Measurements from ENCODE around the gene WDFY2. TPM values are rescaled to one million over a fixed set of nuclear protein-coding genes. Genes with fewer than 3 reads are reported as not detected.
A peak's percentile ranks its signal among the peaks of the same experiment; 100 is the strongest.

Gene WDFY2
- total and polyA plus RNA-seq, 12 donors = 2.4 to 7.5 (median 5.5) TPM

DNA sequence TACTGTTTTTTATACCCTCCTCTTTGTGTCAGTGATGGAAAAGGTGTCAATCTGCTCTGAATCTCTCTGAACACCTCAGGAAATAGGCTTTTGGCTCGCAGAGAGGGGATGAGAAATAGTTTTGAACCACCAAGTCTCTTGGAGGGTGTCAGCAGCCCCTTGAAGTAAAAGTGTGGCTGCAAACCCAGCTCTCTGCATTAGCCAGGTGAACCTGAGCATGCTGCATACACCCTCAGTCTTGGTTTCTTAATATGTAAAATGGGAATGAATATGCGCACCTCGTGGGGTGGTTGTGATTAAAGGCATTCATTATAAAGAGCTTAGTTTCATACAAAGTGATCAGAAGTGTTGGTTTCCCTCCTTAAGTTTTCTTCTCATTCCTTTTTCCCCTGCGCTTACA, 221.1 kb downstream of the WDFY2 start:
- intact Hi-C loops (cut with DNase I) = loop anchor here in 3 of 10 donors (10.0 kb wide), 1 partner anchor 221 kb away; the partner anchor contains the start of gene WDFY2 (in 3 of the 3)
- Histone ChIP-seq H3K36me3 (no peaks in the 10 kb centered on the region), H3K27ac (peak overlapping the region in 8 of 10 donors; percentile 98 to 100 (median 100)), H3K4me1 (peaks cover 14 to 61% (median 40%) of the 10 kb centered on the region in 9 donors), H3K9me3 (peaks cover 0 to 3% (median 0%) of the 10 kb centered on the region in 11 donors), H3K27me3 (no peaks in the 10 kb centered on the region), H3K4me3 (peak overlapping the region in 6 of 10 donors; percentile 53 to 87 (median 70))
- TF ChIP-seq, protein P1, sequence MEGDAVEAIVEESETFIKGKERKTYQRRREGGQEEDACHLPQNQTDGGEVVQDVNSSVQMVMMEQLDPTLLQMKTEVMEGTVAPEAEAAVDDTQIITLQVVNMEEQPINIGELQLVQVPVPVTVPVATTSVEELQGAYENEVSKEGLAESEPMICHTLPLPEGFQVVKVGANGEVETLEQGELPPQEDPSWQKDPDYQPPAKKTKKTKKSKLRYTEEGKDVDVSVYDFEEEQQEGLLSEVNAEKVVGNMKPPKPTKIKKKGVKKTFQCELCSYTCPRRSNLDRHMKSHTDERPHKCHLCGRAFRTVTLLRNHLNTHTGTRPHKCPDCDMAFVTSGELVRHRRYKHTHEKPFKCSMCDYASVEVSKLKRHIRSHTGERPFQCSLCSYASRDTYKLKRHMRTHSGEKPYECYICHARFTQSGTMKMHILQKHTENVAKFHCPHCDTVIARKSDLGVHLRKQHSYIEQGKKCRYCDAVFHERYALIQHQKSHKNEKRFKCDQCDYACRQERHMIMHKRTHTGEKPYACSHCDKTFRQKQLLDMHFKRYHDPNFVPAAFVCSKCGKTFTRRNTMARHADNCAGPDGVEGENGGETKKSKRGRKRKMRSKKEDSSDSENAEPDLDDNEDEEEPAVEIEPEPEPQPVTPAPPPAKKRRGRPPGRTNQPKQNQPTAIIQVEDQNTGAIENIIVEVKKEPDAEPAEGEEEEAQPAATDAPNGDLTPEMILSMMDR (IDR thresholded peaks at IDR 0.05) = no peak
- WGBS, 2 donors = 92 to 94% methylated on average over 4 of the region's 4 CpGs
- ATAC-seq = no peak
- DNase-seq = no peak

GRCh38 chr13:51805925-51806324, 221.7 kb downstream of the WDFY2 start:
- TF ChIP-seq, protein P1 (IDR thresholded peaks at IDR 0.05) = no peak
- Histone ChIP-seq H3K27me3 (no peaks in the 10 kb centered on the region), H3K27ac (peak overlapping the region in 4 of 10 donors; percentile 100), H3K9me3 (peaks cover 0 to 3% (median 0%) of the 10 kb centered on the region in 11 donors), H3K4me3 (no peak overlapping the region), H3K36me3 (no peaks in the 10 kb centered on the region), H3K4me1 (peaks cover 14 to 54% (median 36%) of the 10 kb centered on the region in 9 donors)
- WGBS, 2 donors = 89 to 93% methylated on average over 2 of the region's 2 CpGs
- ATAC-seq = no peak
- no peak for DNase-seq
- intact Hi-C loops (cut with DNase I) = loop anchor here in 3 of 10 donors (10.0 kb wide), 1 partner anchor 221 kb away; the partner anchor contains the start of gene WDFY2 (in 3 of the 3)

DNA sequence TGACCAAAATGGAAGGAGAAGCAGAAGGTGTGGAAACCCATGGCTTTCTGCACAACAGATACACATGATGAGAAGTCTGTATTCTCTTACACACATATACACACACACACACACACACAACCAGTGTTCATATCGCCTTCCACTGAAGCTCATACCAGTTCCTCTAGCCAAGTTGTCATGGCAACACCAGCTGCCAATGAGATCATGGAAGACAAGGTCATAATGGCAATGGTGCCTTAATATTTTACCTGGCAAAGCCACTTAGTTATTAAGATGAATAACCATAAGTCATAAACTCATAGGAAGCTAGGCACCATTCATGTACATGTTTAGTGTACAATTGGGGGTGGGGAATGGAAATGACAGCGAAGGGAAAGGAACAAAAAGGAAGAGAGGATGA, 222.3 kb downstream of the WDFY2 start:
- Histone ChIP-seq H3K4me1 (peaks cover 7 to 48% (median 32%) of the 10 kb centered on the region in 9 donors), H3K9me3 (peaks cover 0 to 3% (median 0%) of the 10 kb centered on the region in 11 donors), H3K4me3 (no peak overlapping the region), H3K36me3 (no peaks in the 10 kb centered on the region), H3K27ac (peak overlapping the region in 5 of 10 donors; percentile 0 to 100 (median 29)), H3K27me3 (no peaks in the 10 kb centered on the region)
- DNase-seq = peak in 1 of 2 donors; percentile 56
- 52 to 54% methylated on average over 2 of the region's 2 CpGs for WGBS, 2 donors
- intact Hi-C loops (cut with DNase I) = loop anchor here in 3 of 10 donors (10.0 kb wide), 1 partner anchor 222 kb away; the partner anchor contains the start of gene WDFY2 (in 3 of the 3)
- TF ChIP-seq, protein P1 (IDR thresholded peaks at IDR 0.05) = no peak
- no peak for ATAC-seq

DNA sequence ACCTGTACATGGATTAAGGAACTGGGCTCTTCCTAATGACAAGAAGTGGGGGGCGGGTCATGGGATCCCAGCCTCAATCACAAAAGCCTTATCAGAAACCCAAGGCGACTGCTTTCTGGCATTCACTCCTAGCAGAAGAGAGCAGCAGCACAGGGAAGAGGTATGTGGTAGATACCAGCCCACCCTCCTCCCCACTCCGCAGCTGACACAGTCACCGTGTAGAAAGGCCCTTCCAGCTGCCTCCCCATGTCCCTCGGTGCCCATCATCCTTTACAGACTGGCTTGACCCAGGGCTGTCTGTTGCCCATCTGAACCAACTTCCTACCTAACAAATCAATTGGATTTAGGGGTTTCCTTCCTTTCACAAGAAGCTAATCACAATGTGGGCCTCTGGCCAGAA, 222.8 kb downstream of the WDFY2 start:
- 48 to 63% methylated on average over 5 of the region's 5 CpGs for WGBS, 2 donors
- H3K4me3 ChIP-seq = no peak overlapping the region
- intact Hi-C loops (cut with DNase I) = loop anchor here in 3 of 10 donors (10.0 kb wide), 1 partner anchor 222 kb away; the partner anchor contains the start of gene WDFY2 (in 3 of the 3)
- no peaks in the 10 kb centered on the region for H3K27me3 ChIP-seq
- H3K4me1 ChIP-seq = peaks cover 5 to 49% (median 29%) of the 10 kb centered on the region in 9 donors
- peaks cover 0 to 3% (median 0%) of the 10 kb centered on the region in 11 donors for H3K9me3 ChIP-seq
- ATAC-seq (no peak), DNase-seq (no peak)
- peak overlapping the region in 2 of 10 donors; percentile 0 to 100 for H3K27ac ChIP-seq
- TF ChIP-seq, protein P1 (IDR thresholded peaks at IDR 0.05) = no peak
- no peaks in the 10 kb centered on the region for H3K36me3 ChIP-seq
